DND-41 (cell line): ENCODE measurements around the gene TSPO.

Experiments used
- EZH2 ChIP-seq: IDR thresholded peaks from 3 replicates; pipeline ENCODE4 v1.6.1; 2012; ENCODE audit warnings: borderline replicate concordance, low read depth, mild to moderate bottlenecking, moderate library complexity, low read length, inconsistent platforms; ENCODE audit not compliant: severe bottlenecking
- TF ChIP-seq, protein P1 (sequence below): IDR thresholded peaks from 2 replicates; pipeline ENCODE4 v1.5.1; 2012; ENCODE audit warnings: borderline replicate concordance, low read length, moderate library complexity, mild to moderate bottlenecking; ENCODE audit not compliant: poor library complexity, severe bottlenecking; ENCODE audit errors: extremely low read depth

DNA sequence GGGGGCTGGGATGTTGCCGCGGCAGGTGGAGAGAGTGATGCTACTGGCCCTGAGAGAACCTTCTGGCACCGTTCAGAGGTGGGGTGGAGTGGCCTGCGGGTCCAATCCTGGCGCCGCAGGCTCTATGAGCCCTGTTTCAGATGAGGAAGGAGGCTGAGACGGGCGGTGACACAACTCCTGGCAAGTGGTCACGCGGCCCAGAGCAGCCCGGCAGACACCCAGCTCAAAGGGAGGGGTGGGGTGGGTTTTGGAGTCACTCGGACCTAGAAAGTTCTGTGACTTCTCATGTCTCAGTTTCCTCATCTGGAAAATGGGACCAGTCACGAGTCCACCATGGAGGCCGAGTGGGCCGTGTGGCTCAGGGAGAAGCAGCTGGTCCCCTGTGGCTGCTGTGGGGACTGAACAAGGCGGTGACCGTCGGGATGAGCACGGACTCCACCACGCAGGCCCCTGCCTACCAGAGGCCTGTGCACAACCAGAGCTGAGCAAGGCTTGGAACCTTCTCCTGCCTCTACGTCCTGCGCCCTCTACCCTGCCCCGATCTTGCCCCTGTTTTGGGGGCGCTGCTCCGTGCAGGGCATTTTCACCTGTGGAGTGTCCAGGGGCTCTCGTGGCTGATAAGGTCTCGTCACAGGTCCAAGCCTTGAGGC lies 3.7 kb downstream of the TSPO start:
- TF ChIP-seq, protein P1, sequence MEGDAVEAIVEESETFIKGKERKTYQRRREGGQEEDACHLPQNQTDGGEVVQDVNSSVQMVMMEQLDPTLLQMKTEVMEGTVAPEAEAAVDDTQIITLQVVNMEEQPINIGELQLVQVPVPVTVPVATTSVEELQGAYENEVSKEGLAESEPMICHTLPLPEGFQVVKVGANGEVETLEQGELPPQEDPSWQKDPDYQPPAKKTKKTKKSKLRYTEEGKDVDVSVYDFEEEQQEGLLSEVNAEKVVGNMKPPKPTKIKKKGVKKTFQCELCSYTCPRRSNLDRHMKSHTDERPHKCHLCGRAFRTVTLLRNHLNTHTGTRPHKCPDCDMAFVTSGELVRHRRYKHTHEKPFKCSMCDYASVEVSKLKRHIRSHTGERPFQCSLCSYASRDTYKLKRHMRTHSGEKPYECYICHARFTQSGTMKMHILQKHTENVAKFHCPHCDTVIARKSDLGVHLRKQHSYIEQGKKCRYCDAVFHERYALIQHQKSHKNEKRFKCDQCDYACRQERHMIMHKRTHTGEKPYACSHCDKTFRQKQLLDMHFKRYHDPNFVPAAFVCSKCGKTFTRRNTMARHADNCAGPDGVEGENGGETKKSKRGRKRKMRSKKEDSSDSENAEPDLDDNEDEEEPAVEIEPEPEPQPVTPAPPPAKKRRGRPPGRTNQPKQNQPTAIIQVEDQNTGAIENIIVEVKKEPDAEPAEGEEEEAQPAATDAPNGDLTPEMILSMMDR = no peak
- TF ChIP-seq EZH2 = no peak
